ENCODE data around the gene S100A1.
A peak's percentile ranks its signal among the peaks of the same experiment; 100 is the strongest.

S100A1 gene

GRCh38 chr1:153597206-153597605, 31.0 kb upstream of the S100A1 start:
- H2BK5ac ChIP-seq (ENCODE audit: low read depth, low read length, poor library complexity), result no peak overlapping the region
- peak; percentile 63 to 71 for DNase-seq
- H3K27ac ChIP-seq (ENCODE audit: low read depth, low read length), result no peak overlapping the region
- H2BK12ac ChIP-seq (ENCODE audit: low read length), result no peak overlapping the region
- no peaks in the 10 kb centered on the region for H3K9me3 ChIP-seq (ENCODE audit: insufficient read depth, low read depth, low read length)
- H2BK120ac ChIP-seq (ENCODE audit: insufficient read depth, low read length, poor library complexity), result no peak overlapping the region
- H3K4me3 ChIP-seq (ENCODE audit: low read depth, low read length), result no peak overlapping the region
- no peaks in the 10 kb centered on the region for H3K36me3 ChIP-seq (ENCODE audit: control insufficient read depth in 1 of 2, insufficient read depth in 2 of 2, low read length in 2 of 2)
- no peak overlapping the region for H3K23ac ChIP-seq (ENCODE audit: low read length)
- no peak overlapping the region for H2AFZ ChIP-seq (ENCODE audit: insufficient read depth, low read length, poor library complexity)
- no peak overlapping the region for H4K8ac ChIP-seq (ENCODE audit: low read depth, low read length)
- no peaks in the 10 kb centered on the region for H3K79me2 ChIP-seq (ENCODE audit: control insufficient read depth, insufficient read depth, low read length, poor library complexity)
- no peaks in the 10 kb centered on the region for H3K27me3 ChIP-seq (ENCODE audit: insufficient read depth, low read length)
- no peak overlapping the region for H3K14ac ChIP-seq (ENCODE audit: low read length)
- H3K4me2 ChIP-seq (ENCODE audit: low read length), result no peak overlapping the region
- no peak overlapping the region for H3K18ac ChIP-seq (ENCODE audit: low read length)
- no peak overlapping the region for H3K4ac ChIP-seq (ENCODE audit: low read depth, low read length)
- H4K12ac ChIP-seq (ENCODE audit: low read depth, low read length), result no peak overlapping the region
- peaks cover 2% of the 10 kb centered on the region for H3K79me1 ChIP-seq (ENCODE audit: low read length)
- no peak overlapping the region for H3K9ac ChIP-seq (ENCODE audit: low read length)
- WGBS (ENCODE audit: extremely low coverage, insufficient coverage, insufficient read length), result no CpG with 5 or more reads among the region's 6 CpGs
- peaks cover 2 to 5% of the 10 kb centered on the region in 2 experiments for H3K4me1 ChIP-seq (ENCODE audit: control insufficient read depth in 1 of 2, insufficient read depth in 2 of 2, low read length in 2 of 2)
- no peak overlapping the region for H2AK5ac ChIP-seq (ENCODE audit: low read length)
- H4K91ac ChIP-seq (ENCODE audit: low read depth, low read length), result no peak overlapping the region

DNA sequence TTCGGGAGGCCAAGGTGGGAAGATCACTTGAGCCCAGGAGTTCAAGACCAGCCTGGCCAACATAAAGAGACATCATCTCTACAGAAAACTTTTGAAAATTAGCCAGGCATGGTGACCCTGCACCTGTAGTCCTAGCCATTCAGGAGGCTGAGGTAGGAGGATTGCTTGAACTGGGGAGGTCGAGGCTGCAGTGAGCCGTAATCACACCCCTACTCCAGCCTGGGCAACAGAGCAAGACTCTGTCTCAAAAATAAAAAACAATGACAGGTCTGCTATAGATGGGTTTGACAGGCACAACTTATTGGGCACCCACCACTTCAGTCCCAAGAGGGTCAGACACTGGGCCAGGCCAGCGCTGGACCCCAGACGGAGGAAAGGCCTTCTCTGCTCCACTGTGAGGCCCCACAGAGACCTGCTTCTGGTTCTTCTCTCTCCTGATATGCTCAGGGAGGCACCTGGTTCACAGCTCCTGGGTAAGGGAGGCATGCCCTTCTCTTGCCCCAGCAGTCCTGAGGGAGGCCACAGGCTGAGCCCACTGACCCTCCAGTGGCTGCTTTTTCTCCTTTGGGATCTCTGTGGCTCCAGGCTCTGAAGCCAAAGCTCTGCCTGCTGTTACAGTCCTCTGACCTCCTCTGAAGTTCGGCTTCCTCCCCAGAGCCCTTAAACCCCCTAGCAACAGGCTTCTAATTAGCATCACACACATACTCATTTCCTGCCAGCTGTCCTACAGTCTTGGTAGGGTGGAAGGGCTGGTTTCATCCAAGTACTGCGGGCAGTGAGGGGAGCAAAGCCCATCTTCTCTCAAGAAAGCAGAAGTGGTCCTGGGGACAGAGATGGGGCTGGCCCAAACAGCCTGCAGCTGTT, 29.7 kb upstream of the S100A1 start:
- Histone ChIP-seq H3K27me3 (ENCODE audit: insufficient read depth, low read length) (no peaks in the 10 kb centered on the region), H3K18ac (ENCODE audit: low read length) (no peak overlapping the region), H3K27ac (ENCODE audit: low read depth, low read length) (no peak overlapping the region), H3K4ac (ENCODE audit: low read depth, low read length) (no peak overlapping the region), H3K79me2 (ENCODE audit: control insufficient read depth, insufficient read depth, low read length, poor library complexity) (no peaks in the 10 kb centered on the region), H3K4me1 (ENCODE audit: control insufficient read depth in 1 of 2, insufficient read depth in 2 of 2, low read length in 2 of 2) (peaks cover 2 to 5% of the 10 kb centered on the region in 2 experiments), H3K4me3 (ENCODE audit: low read depth, low read length) (no peak overlapping the region), H3K79me1 (ENCODE audit: low read length) (peaks cover 2% of the 10 kb centered on the region), H3K36me3 (ENCODE audit: control insufficient read depth in 1 of 2, insufficient read depth in 2 of 2, low read length in 2 of 2) (no peaks in the 10 kb centered on the region), H4K12ac (ENCODE audit: low read depth, low read length) (no peak overlapping the region), H2BK120ac (ENCODE audit: insufficient read depth, low read length, poor library complexity) (no peak overlapping the region), H3K14ac (ENCODE audit: low read length) (peak overlapping the region; percentile 33), H2AK5ac (ENCODE audit: low read length) (no peak overlapping the region), H3K23ac (ENCODE audit: low read length) (no peak overlapping the region), H4K91ac (ENCODE audit: low read depth, low read length) (no peak overlapping the region), H2BK12ac (ENCODE audit: low read length) (peak overlapping the region; percentile 70), H4K8ac (ENCODE audit: low read depth, low read length) (no peak overlapping the region), H2AFZ (ENCODE audit: insufficient read depth, low read length, poor library complexity) (no peak overlapping the region), H3K9me3 (ENCODE audit: insufficient read depth, low read depth, low read length) (no peaks in the 10 kb centered on the region), H3K4me2 (ENCODE audit: low read length) (no peak overlapping the region), H2BK5ac (ENCODE audit: low read depth, low read length, poor library complexity) (no peak overlapping the region), H3K9ac (ENCODE audit: low read length) (no peak overlapping the region)
- WGBS (ENCODE audit: extremely low coverage, insufficient coverage, insufficient read length), result no CpG with 5 or more reads among the region's 7 CpGs
- DNase-seq, result no peak

DNA sequence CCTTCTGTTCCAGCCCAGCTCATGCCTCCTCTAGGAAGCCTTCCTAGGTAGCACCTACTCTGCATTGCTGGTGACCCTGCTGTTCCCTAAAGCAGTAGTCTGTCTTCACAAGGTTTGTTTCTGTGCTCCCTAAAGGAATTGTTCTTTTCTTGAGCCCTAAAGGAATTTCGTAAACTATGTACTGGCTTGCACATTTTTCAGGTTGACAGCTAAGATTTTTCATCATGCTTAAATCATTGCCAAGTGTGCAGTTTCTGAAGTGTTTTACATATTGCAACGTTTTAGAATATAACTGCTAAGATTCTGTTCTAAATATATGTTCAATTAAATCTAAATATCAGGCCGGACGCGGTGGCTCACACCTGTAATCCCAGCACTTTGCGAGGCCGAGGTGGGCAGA, 28.4 kb upstream of the S100A1 start:
- Histone ChIP-seq H2BK120ac (ENCODE audit: insufficient read depth, low read length, poor library complexity) (no peak overlapping the region), H4K12ac (ENCODE audit: low read depth, low read length) (no peak overlapping the region), H3K4me3 (ENCODE audit: low read depth, low read length) (no peak overlapping the region), H3K4me1 (ENCODE audit: control insufficient read depth in 1 of 2, insufficient read depth in 2 of 2, low read length in 2 of 2) (peaks cover 2 to 5% of the 10 kb centered on the region in 2 experiments), H3K27me3 (ENCODE audit: insufficient read depth, low read length) (no peaks in the 10 kb centered on the region), H4K8ac (ENCODE audit: low read depth, low read length) (no peak overlapping the region), H3K36me3 (ENCODE audit: control insufficient read depth in 1 of 2, insufficient read depth in 2 of 2, low read length in 2 of 2) (no peaks in the 10 kb centered on the region), H2BK5ac (ENCODE audit: low read depth, low read length, poor library complexity) (no peak overlapping the region), H3K4ac (ENCODE audit: low read depth, low read length) (no peak overlapping the region), H3K79me2 (ENCODE audit: control insufficient read depth, insufficient read depth, low read length, poor library complexity) (no peaks in the 10 kb centered on the region), H3K18ac (ENCODE audit: low read length) (no peak overlapping the region), H2AFZ (ENCODE audit: insufficient read depth, low read length, poor library complexity) (no peak overlapping the region), H3K4me2 (ENCODE audit: low read length) (no peak overlapping the region), H3K9ac (ENCODE audit: low read length) (peak overlapping the region; percentile 13), H4K91ac (ENCODE audit: low read depth, low read length) (no peak overlapping the region), H2AK5ac (ENCODE audit: low read length) (no peak overlapping the region), H3K79me1 (ENCODE audit: low read length) (peaks cover 2% of the 10 kb centered on the region), H2BK12ac (ENCODE audit: low read length) (no peak overlapping the region), H3K9me3 (ENCODE audit: insufficient read depth, low read depth, low read length) (no peaks in the 10 kb centered on the region), H3K23ac (ENCODE audit: low read length) (peak overlapping the region; percentile 27), H3K27ac (ENCODE audit: low read depth, low read length) (no peak overlapping the region), H3K14ac (ENCODE audit: low read length) (no peak overlapping the region)
- no CpG with 5 or more reads among the region's 7 CpGs for WGBS (ENCODE audit: extremely low coverage, insufficient coverage, insufficient read length)
- DNase-seq, result no peak

DNA sequence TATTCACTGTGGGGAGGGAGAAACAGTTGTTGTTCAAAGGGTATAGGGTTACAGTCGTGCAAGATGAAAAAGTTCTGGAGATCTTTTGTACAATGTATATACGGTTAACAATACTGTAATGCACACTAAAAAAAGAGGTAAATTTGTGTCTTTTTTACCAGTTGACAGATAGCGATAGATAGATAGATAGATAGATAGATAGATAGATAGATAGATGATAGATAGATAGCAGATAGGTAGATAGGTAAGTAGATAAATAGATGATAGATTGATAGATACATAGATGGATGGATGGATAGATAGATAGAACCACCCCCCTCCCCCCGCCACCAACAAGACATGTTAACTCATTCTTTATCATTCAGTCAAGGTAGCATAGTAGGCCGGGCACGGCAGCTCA, 25.5 kb upstream of the S100A1 start:
- H3K4ac ChIP-seq (ENCODE audit: low read depth, low read length), result no peak overlapping the region
- H4K8ac ChIP-seq (ENCODE audit: low read depth, low read length), result no peak overlapping the region
- no peak overlapping the region for H2AFZ ChIP-seq (ENCODE audit: insufficient read depth, low read length, poor library complexity)
- no peak overlapping the region for H4K91ac ChIP-seq (ENCODE audit: low read depth, low read length)
- H3K9ac ChIP-seq (ENCODE audit: low read length), result no peak overlapping the region
- H3K79me1 ChIP-seq (ENCODE audit: low read length), result peaks cover 6% of the 10 kb centered on the region
- no peaks in the 10 kb centered on the region for H3K36me3 ChIP-seq (ENCODE audit: control insufficient read depth in 1 of 2, insufficient read depth in 2 of 2, low read length in 2 of 2)
- no peak overlapping the region for H3K23ac ChIP-seq (ENCODE audit: low read length)
- H4K12ac ChIP-seq (ENCODE audit: low read depth, low read length), result no peak overlapping the region
- no peak overlapping the region for H3K27ac ChIP-seq (ENCODE audit: low read depth, low read length)
- peaks cover 8 to 16% of the 10 kb centered on the region in 2 experiments for H3K4me1 ChIP-seq (ENCODE audit: control insufficient read depth in 1 of 2, insufficient read depth in 2 of 2, low read length in 2 of 2)
- no peak for DNase-seq
- no peak overlapping the region for H2AK5ac ChIP-seq (ENCODE audit: low read length)
- H3K27me3 ChIP-seq (ENCODE audit: insufficient read depth, low read length), result no peaks in the 10 kb centered on the region
- H3K14ac ChIP-seq (ENCODE audit: low read length), result no peak overlapping the region
- no peak overlapping the region for H3K4me2 ChIP-seq (ENCODE audit: low read length)
- H3K18ac ChIP-seq (ENCODE audit: low read length), result no peak overlapping the region
- H2BK5ac ChIP-seq (ENCODE audit: low read depth, low read length, poor library complexity), result no peak overlapping the region
- H3K79me2 ChIP-seq (ENCODE audit: control insufficient read depth, insufficient read depth, low read length, poor library complexity), result no peaks in the 10 kb centered on the region
- no peak overlapping the region for H2BK120ac ChIP-seq (ENCODE audit: insufficient read depth, low read length, poor library complexity)
- no peak overlapping the region for H3K4me3 ChIP-seq (ENCODE audit: low read depth, low read length)
- no CpG with 5 or more reads among the region's 6 CpGs for WGBS (ENCODE audit: extremely low coverage, insufficient coverage, insufficient read length)
- H2BK12ac ChIP-seq (ENCODE audit: low read length), result no peak overlapping the region
- no peaks in the 10 kb centered on the region for H3K9me3 ChIP-seq (ENCODE audit: insufficient read depth, low read depth, low read length)

Data from trophoblast cell (in vitro differentiated cells and primary cell).